HCT116 (cell line): ENCODE results near the gene GLI3. TPM values are rescaled to one million over a fixed set of nuclear protein-coding genes. Genes with fewer than 3 reads are reported as not detected.

ENCODE experiments used
- ATAC-seq: fragments of 200-7000 bp; cut with Tn5 transposase; 2 replicates; pipeline ENCODE4 v1.9.1; 2020; ENCODE audit warnings: mild to moderate bottlenecking, moderate library complexity
- BruUV-seq: library from RNA; stranded (reverse); fragments of 400-500 nt; replicated peaks from 2 replicates; lab custom pipeline; 2021; lab: Mats Ljungman, UMichigan
- CTCF ChIA-PET: fragments of 300-600 bp; sonication (Branson Sonifier 250); formaldehyde crosslinking; loops from one replicate; lab custom pipeline; 2021; ENCODE audit warnings: antibody characterized with exemption; lab: Charles Lee
- POLR2A ChIA-PET: fragments of 300-600, 350-600 bp; sonication (Branson Sonifier 250); formaldehyde crosslinking; loops from one replicate; lab custom pipeline; 2021; ENCODE audit warnings: antibody characterized with exemption; lab: Charles Lee
- RAD21 ChIA-PET, 2 experiments: fragments of 300-600 bp; sonication (Branson Sonifier 250); formaldehyde crosslinking; loops; one replicate each; lab custom pipeline; 2023; ENCODE audit warnings: low total read pairs in 2 of 2; ENCODE audit not compliant: uncharacterized antibody in 2 of 2, unreplicated experiment in 2 of 2, low non-redundant PET in 1 of 2; lab: Charles Lee
- DNase-seq: peaks from one replicate; pipeline ENCODE4 v3.0.0-alpha.2; 2010; ENCODE audit warnings: low read depth, low spot score
- H2AFZ ChIP-seq: fragments of 200-600 bp; shearing (Covaris generic), sonication (generic); 2 replicates; pipeline ENCODE4 v1.6.1; 2017; ENCODE audit warnings: low read depth, mixed run types, mixed read lengths, antibody characterized with exemption, low read length; ENCODE audit not compliant: poor library complexity, severe bottlenecking
- H3K27ac ChIP-seq: 2 replicates; pipeline ENCODE4 v1.5.1; 2012; ENCODE audit warnings: low read depth, low read length
- H3K27me3 ChIP-seq: fragments of 200-600 bp; sonication (generic); 2 replicates; pipeline ENCODE4 v1.6.1; 2016; ENCODE audit warnings: mixed run types, low read length, mixed read lengths; ENCODE audit not compliant: insufficient read depth
- H3K36me3 ChIP-seq, 2 experiments: fragments of 200-500 bp in 1 of 2; fragments of 200-600 bp in 1 of 2; sonication (Bioruptor generic) in 1 of 2; sonication (generic) in 1 of 2; 2 replicates each; pipeline versions ENCODE4 v1.5.1 to v1.6.1; 2014 to 2016; ENCODE audit warnings: low read length in 2 of 2, inconsistent platforms in 1 of 2, mixed read lengths in 1 of 2, mixed run types in 1 of 2; ENCODE audit not compliant: insufficient read depth in 2 of 2, control insufficient read depth in 1 of 2
- H3K4me1 ChIP-seq, 2 experiments: fragments of 200-600 bp in 1 of 2; sonication (generic) in 1 of 2; 2 replicates each; pipeline versions ENCODE4 v1.5.1 to v1.6.1; 2012 to 2017; ENCODE audit warnings: low read length in 2 of 2, inconsistent platforms in 1 of 2, mild to moderate bottlenecking in 1 of 2, mixed read lengths in 1 of 2, mixed run types in 1 of 2, moderate library complexity in 1 of 2; ENCODE audit not compliant: insufficient read depth in 2 of 2, control insufficient read depth in 1 of 2
- H3K4me2 ChIP-seq: fragments of 200-600 bp; sonication (generic); 2 replicates; pipeline ENCODE4 v1.6.1; 2017; ENCODE audit warnings: mixed run types, low read length, mixed read lengths
- H3K4me3 ChIP-seq, 2 experiments: fragments of 200-600 bp in 1 of 2; sonication (generic) in 1 of 2; replicated peaks in 1 of 2; 2 replicates each; pipeline ENCODE4 v1.5.1; 2011 to 2016; ENCODE audit warnings: low read length in 2 of 2, control low read depth in 1 of 2, low read depth in 1 of 2, mild to moderate bottlenecking in 1 of 2, mixed read lengths in 1 of 2, mixed run types in 1 of 2
- H3K79me2 ChIP-seq: fragments of 200-600 bp; sonication (generic); 2 replicates; pipeline ENCODE4 v1.6.1; 2017; ENCODE audit warnings: mild to moderate bottlenecking, mixed run types, low read length, moderate library complexity, mixed read lengths; ENCODE audit not compliant: insufficient read depth
- H3K9ac ChIP-seq: fragments of 200-600 bp; sonication (generic); 2 replicates; pipeline ENCODE4 v1.6.1; 2016; ENCODE audit warnings: low read length, mixed read lengths
- H3K9me2 ChIP-seq: fragments of 200-600 bp; sonication (generic), shearing (Covaris generic); 2 replicates; pipeline ENCODE4 v1.6.1; 2017; ENCODE audit warnings: mixed run types, mild to moderate bottlenecking, moderate library complexity; ENCODE audit not compliant: insufficient read depth
- H3K9me3 ChIP-seq, 2 experiments: fragments of 200-500 bp in 1 of 2; fragments of 200-600 bp in 1 of 2; sonication (Bioruptor generic) in 1 of 2; sonication (generic) in 1 of 2; 2 replicates each; pipeline ENCODE4 v1.6.1; 2014 to 2017; ENCODE audit warnings: low read length in 2 of 2, mixed read lengths in 2 of 2, inconsistent platforms in 1 of 2, low read depth in 1 of 2, mild to moderate bottlenecking in 1 of 2, mixed run types in 1 of 2, moderate library complexity in 1 of 2; ENCODE audit not compliant: control insufficient read depth in 1 of 2, insufficient read depth in 1 of 2
- H4K20me1 ChIP-seq: fragments of 200-600 bp; sonication (generic), shearing (Covaris generic); 2 replicates; pipeline ENCODE4 v1.6.1; 2017; ENCODE audit warnings: mixed run types, mild to moderate bottlenecking, moderate library complexity; ENCODE audit not compliant: insufficient read depth
- CBX3 ChIP-seq: IDR thresholded peaks from 2 replicates; pipeline ENCODE4 v1.6.1; 2012; ENCODE audit warnings: low read depth
- EGR1 ChIP-seq: IDR thresholded peaks from 2 replicates; pipeline ENCODE4 v1.6.1; 2012; ENCODE audit warnings: low read depth
- EZH2 ChIP-seq: fragments of 200-600 bp; sonication (generic); IDR thresholded peaks from 2 replicates; pipeline ENCODE4 v1.6.1; 2017; ENCODE audit warnings: antibody characterized with exemption, mixed run types
- EZH2phosphoT487 ChIP-seq: fragments of 200-600 bp; IDR thresholded peaks from 2 replicates; pipeline ENCODE4 v1.6.1; 2018; ENCODE audit warnings: antibody characterized with exemption, borderline replicate concordance
- YY1 ChIP-seq: IDR thresholded peaks from 2 replicates; pipeline ENCODE4 v1.6.1; 2011; ENCODE audit warnings: low read length, low read depth, moderate library complexity, mild to moderate bottlenecking; ENCODE audit not compliant: insufficient replicate concordance; ENCODE audit errors: extremely low read depth
- ZNF274 ChIP-seq: fragments of 200-500 bp; sonication (Bioruptor generic); IDR thresholded peaks from 2 replicates; pipeline ENCODE4 v1.6.1; 2014; ENCODE audit warnings: mild to moderate bottlenecking, low read depth, low read length, inconsistent platforms
- intact Hi-C: fragments of 100-400 bp; cut with micrococcal nuclease; formaldehyde crosslinking; loops from 2 replicates; pipeline ENCODE4 v1.10.0; 2022
- total RNA-seq: library from RNA; stranded (reverse); gene quantifications from one replicate; pipeline ENCODE4 v1.2.1, GENCODE V29; 2021; ENCODE audit not compliant: unreplicated experiment
- TF ChIP-seq, protein P1 (sequence below), 3 experiments: fragments of 200-600 bp in 1 of 3; sonication (generic) in 1 of 3; IDR thresholded peaks in 2 of 3; conservative IDR thresholded peaks in 1 of 3; 2 replicates each; pipeline ENCODE4 v1.5.1; 2012 to 2017; ENCODE audit warnings: low read depth in 2 of 3, low read length in 2 of 3, antibody characterized with exemption in 1 of 3, borderline replicate concordance in 1 of 3, control low read depth in 1 of 3, mild to moderate bottlenecking in 1 of 3, mixed read lengths in 1 of 3, mixed run types in 1 of 3, moderate library complexity in 1 of 3; ENCODE audit not compliant: insufficient read depth in 1 of 3
- TF ChIP-seq, protein P2 (sequence below): IDR thresholded peaks from 2 replicates; pipeline ENCODE4 v1.6.1; 2011; ENCODE audit warnings: mild to moderate bottlenecking, low read length, moderate library complexity; ENCODE audit not compliant: insufficient replicate concordance; ENCODE audit errors: extremely low read depth
- TF ChIP-seq, protein P3 (sequence below): IDR thresholded peaks from 2 replicates; pipeline ENCODE4 v1.6.1; 2012; ENCODE audit warnings: low read depth

GLI3 gene
- total RNA-seq, 1 experiment from 2014 or later, result 0.07 TPM

DNA sequence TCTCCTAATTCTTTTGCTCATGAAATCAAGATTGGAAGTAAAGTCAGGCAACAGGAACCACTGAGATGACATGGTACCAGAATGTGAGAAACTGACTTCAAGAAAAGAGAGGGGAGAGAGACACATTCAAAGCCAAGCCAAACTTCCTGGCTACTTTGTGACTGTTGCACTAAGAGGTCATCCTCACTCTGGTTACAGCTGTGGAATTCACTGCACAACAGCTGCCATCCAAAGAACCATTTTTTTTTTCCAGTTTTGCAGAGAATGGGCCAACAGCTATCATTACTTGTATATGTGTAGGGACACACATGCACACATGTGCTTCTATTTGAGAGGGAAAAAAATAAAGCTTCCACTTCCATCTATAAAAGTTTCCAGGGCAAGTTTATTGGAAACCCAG lies 203.5 kb downstream of the GLI3 start:
- Histone ChIP-seq H3K27me3 (peaks cover 8% of the 10 kb centered on the region), H3K9me3 (no peaks in the 10 kb centered on the region), H2AFZ (no peak overlapping the region), H3K4me2 (no peak overlapping the region), H3K36me3 (no peaks in the 10 kb centered on the region), H3K4me1 (no peaks in the 10 kb centered on the region), H3K9ac (no peak overlapping the region), H3K27ac (no peak overlapping the region), H3K9me2 (no peaks in the 10 kb centered on the region), H3K79me2 (no peaks in the 10 kb centered on the region), H4K20me1 (no peaks in the 10 kb centered on the region), H3K4me3 (no peak overlapping the region)
- BruUV-seq, result no TSS peak
- CTCF ChIA-PET, result no interaction called here
- TF ChIP-seq EZH2, result no peak
- TF ChIP-seq, protein P1, sequence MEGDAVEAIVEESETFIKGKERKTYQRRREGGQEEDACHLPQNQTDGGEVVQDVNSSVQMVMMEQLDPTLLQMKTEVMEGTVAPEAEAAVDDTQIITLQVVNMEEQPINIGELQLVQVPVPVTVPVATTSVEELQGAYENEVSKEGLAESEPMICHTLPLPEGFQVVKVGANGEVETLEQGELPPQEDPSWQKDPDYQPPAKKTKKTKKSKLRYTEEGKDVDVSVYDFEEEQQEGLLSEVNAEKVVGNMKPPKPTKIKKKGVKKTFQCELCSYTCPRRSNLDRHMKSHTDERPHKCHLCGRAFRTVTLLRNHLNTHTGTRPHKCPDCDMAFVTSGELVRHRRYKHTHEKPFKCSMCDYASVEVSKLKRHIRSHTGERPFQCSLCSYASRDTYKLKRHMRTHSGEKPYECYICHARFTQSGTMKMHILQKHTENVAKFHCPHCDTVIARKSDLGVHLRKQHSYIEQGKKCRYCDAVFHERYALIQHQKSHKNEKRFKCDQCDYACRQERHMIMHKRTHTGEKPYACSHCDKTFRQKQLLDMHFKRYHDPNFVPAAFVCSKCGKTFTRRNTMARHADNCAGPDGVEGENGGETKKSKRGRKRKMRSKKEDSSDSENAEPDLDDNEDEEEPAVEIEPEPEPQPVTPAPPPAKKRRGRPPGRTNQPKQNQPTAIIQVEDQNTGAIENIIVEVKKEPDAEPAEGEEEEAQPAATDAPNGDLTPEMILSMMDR (IDR thresholded peaks at IDR 0.05 in 2 of 3, conservative IDR thresholded peaks at IDR 0.05 in 1 of 3; ENCODE audit: borderline replicate concordance in 1 of 3, insufficient read depth in 1 of 3, low read depth in 2 of 3, low read length in 2 of 3), result no peak
- TF ChIP-seq EZH2phosphoT487, result no peak
- TF ChIP-seq, protein P2, sequence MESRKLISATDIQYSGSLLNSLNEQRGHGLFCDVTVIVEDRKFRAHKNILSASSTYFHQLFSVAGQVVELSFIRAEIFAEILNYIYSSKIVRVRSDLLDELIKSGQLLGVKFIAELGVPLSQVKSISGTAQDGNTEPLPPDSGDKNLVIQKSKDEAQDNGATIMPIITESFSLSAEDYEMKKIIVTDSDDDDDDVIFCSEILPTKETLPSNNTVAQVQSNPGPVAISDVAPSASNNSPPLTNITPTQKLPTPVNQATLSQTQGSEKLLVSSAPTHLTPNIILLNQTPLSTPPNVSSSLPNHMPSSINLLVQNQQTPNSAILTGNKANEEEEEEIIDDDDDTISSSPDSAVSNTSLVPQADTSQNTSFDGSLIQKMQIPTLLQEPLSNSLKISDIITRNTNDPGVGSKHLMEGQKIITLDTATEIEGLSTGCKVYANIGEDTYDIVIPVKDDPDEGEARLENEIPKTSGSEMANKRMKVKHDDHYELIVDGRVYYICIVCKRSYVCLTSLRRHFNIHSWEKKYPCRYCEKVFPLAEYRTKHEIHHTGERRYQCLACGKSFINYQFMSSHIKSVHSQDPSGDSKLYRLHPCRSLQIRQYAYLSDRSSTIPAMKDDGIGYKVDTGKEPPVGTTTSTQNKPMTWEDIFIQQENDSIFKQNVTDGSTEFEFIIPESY, result no peak
- TF ChIP-seq, protein P3, sequence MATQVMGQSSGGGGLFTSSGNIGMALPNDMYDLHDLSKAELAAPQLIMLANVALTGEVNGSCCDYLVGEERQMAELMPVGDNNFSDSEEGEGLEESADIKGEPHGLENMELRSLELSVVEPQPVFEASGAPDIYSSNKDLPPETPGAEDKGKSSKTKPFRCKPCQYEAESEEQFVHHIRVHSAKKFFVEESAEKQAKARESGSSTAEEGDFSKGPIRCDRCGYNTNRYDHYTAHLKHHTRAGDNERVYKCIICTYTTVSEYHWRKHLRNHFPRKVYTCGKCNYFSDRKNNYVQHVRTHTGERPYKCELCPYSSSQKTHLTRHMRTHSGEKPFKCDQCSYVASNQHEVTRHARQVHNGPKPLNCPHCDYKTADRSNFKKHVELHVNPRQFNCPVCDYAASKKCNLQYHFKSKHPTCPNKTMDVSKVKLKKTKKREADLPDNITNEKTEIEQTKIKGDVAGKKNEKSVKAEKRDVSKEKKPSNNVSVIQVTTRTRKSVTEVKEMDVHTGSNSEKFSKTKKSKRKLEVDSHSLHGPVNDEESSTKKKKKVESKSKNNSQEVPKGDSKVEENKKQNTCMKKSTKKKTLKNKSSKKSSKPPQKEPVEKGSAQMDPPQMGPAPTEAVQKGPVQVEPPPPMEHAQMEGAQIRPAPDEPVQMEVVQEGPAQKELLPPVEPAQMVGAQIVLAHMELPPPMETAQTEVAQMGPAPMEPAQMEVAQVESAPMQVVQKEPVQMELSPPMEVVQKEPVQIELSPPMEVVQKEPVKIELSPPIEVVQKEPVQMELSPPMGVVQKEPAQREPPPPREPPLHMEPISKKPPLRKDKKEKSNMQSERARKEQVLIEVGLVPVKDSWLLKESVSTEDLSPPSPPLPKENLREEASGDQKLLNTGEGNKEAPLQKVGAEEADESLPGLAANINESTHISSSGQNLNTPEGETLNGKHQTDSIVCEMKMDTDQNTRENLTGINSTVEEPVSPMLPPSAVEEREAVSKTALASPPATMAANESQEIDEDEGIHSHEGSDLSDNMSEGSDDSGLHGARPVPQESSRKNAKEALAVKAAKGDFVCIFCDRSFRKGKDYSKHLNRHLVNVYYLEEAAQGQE, result no peak
- no peak for TF ChIP-seq CBX3
- TF ChIP-seq YY1, result no peak
- TF ChIP-seq ZNF274, result no peak
- no peak for TF ChIP-seq EGR1
- RAD21 ChIA-PET, result no interaction called here
- DNase-seq, result no peak
- POLR2A ChIA-PET, result no interaction called here
- intact Hi-C loops, result no loop called here
- no peak for ATAC-seq
